CD4-positive, alpha-beta T cell (primary cell): Measurements from ENCODE around the gene SAMD5. TPM values are rescaled to one million over a fixed set of nuclear protein-coding genes. Genes with fewer than 3 reads are reported as not detected.

Source experiments
- ATAC-seq: fragments of 200-7000 bp; cut with Tn5 transposase; one replicate; pipeline ENCODE4 v1.10.0; 2022; ENCODE audit warnings: mild to moderate bottlenecking; ENCODE audit not compliant: poor library complexity
- CTCF ChIA-PET: fragments of 350-600 bp; sonication (Branson Sonifier 250); formaldehyde crosslinking; loops from one replicate; lab custom pipeline; 2021; ENCODE audit warnings: antibody characterized with exemption, inconsistent platforms; lab: Charles Lee
- POLR2A ChIA-PET: fragments of 350-600 bp; sonication (Branson Sonifier 250); formaldehyde crosslinking; loops from one replicate; lab custom pipeline; 2021; ENCODE audit warnings: antibody characterized with exemption, inconsistent platforms; lab: Charles Lee
- DNase-seq, 14 experiments: peaks; one replicate each; pipeline ENCODE4 v3.0.0-alpha.2; 2013 to 2020; ENCODE audit warnings: mixed read lengths in 2 of 14
- H3K27ac ChIP-seq, 2 donors: one replicate each; pipeline versions ENCODE4 v1.5.1 to v1.7.0; 2013; ENCODE audit warnings: low read length in 2 of 2, low read depth in 1 of 2, mild to moderate bottlenecking in 1 of 2
- H3K27me3 ChIP-seq, 2 experiments: 1 replicate in 1 of 2; 2 replicates in 1 of 2; pipeline versions ENCODE4 v1.6.1 to v1.7.0; 2013; ENCODE audit warnings: low read length in 2 of 2, control low read depth in 1 of 2, mild to moderate bottlenecking in 1 of 2, moderate library complexity in 1 of 2; ENCODE audit not compliant: insufficient read depth in 2 of 2, control insufficient read depth in 1 of 2
- H3K36me3 ChIP-seq: one replicate; pipeline ENCODE4 v1.6.1; 2013; ENCODE audit warnings: low read length, control low read depth; ENCODE audit not compliant: insufficient read depth
- H3K4me1 ChIP-seq: one replicate; pipeline ENCODE4 v1.6.1; 2013; ENCODE audit warnings: low read length, control low read depth; ENCODE audit not compliant: insufficient read depth
- H3K4me3 ChIP-seq: one replicate; pipeline ENCODE4 v1.5.1; 2013; ENCODE audit warnings: mild to moderate bottlenecking, low read length, moderate library complexity
- H3K9me3 ChIP-seq, 2 experiments: 1 replicate in 1 of 2; 2 replicates in 1 of 2; pipeline versions ENCODE4 v1.6.1 to v1.7.0; 2013; ENCODE audit warnings: low read length in 2 of 2, mild to moderate bottlenecking in 2 of 2, control low read depth in 1 of 2, moderate library complexity in 1 of 2; ENCODE audit not compliant: control insufficient read depth in 1 of 2, insufficient read depth in 1 of 2
- H3K27ac Mint-ChIP-seq: one replicate; pipeline ENCODE4 v1.8.0; 2020; ENCODE audit warnings: mixed read lengths
- H3K27me3 Mint-ChIP-seq: one replicate; pipeline ENCODE4 v1.8.0; 2021; ENCODE audit warnings: mixed read lengths
- H3K36me3 Mint-ChIP-seq: one replicate; pipeline ENCODE4 v1.8.0; 2021; ENCODE audit warnings: low read depth, mixed read lengths
- H3K4me1 Mint-ChIP-seq: one replicate; pipeline ENCODE4 v1.8.0; 2021; ENCODE audit warnings: low read depth, mixed read lengths
- H3K4me3 Mint-ChIP-seq: one replicate; pipeline ENCODE4 v1.8.0; 2020; ENCODE audit warnings: mild to moderate bottlenecking, mixed read lengths
- H3K9me3 Mint-ChIP-seq: one replicate; pipeline ENCODE4 v1.8.0; 2020; ENCODE audit warnings: mixed read lengths
- intact Hi-C, 2 experiments: fragments of 100-400 bp; cut with DNase I in 1 of 2; cut with micrococcal nuclease in 1 of 2; formaldehyde crosslinking; loops; one replicate each; pipeline versions ENCODE4 v1.15.1 to v1.9.0; 2023 to 2025; cut with DNase I, micrococcal nuclease
- total RNA-seq, 174 experiments: library from RNA in 2 of 174; stranded (reverse) in 2 of 174; gene quantifications; one replicate each; pipeline ENCODE4 v1.2.3 and lab custom pipeline; 2021 to 2026
- TF ChIP-seq, protein P1 (sequence below): fragments of 200-600 bp; IDR thresholded peaks from one replicate; pipeline ENCODE4 v1.8.0; 2022; ENCODE audit warnings: antibody characterized with exemption, mild to moderate bottlenecking

Gene SAMD5
- total RNA-seq, 2 experiments from 2014 or later: not detected

DNA sequence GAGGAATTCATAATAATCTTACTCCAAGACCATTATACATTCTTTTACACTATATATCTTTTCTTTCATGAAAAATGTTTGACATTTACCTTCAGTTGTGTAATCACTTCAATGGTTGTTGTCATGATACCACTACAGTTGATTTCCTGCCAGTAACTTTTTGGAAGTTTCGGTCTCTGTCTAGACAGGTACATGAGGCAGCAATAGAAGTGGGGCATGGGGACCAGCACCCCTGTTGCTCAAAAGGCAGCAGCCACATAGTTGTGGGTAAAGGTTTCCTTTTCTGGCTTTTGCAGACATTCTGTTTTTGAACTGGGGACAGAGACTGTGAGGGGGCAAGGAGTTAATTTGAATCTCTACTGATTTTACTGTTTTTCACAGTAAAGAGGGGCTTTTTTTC, 14.1 kb downstream of the SAMD5 start:
- Histone ChIP-seq H3K4me1 (no peaks in the 10 kb centered on the region), H3K36me3 (no peaks in the 10 kb centered on the region), H3K4me3 (no peak overlapping the region), H3K9me3 (no peaks in the 10 kb centered on the region), H3K27me3 (peaks cover 0 to 3% of the 10 kb centered on the region in 2 experiments), H3K27ac (no peak overlapping the region)
- CTCF ChIA-PET: no interaction called here
- ATAC-seq: no peak
- DNase-seq: no peak
- no peaks in the 10 kb centered on the region for H3K9me3 Mint-ChIP-seq
- intact Hi-C loops: no loop called here
- no peaks in the 10 kb centered on the region for H3K4me1 Mint-ChIP-seq
- H3K27me3 Mint-ChIP-seq: peaks cover 33% of the 10 kb centered on the region
- POLR2A ChIA-PET: no interaction called here
- no peak overlapping the region for H3K4me3 Mint-ChIP-seq
- no peak overlapping the region for H3K27ac Mint-ChIP-seq
- TF ChIP-seq, protein P1, sequence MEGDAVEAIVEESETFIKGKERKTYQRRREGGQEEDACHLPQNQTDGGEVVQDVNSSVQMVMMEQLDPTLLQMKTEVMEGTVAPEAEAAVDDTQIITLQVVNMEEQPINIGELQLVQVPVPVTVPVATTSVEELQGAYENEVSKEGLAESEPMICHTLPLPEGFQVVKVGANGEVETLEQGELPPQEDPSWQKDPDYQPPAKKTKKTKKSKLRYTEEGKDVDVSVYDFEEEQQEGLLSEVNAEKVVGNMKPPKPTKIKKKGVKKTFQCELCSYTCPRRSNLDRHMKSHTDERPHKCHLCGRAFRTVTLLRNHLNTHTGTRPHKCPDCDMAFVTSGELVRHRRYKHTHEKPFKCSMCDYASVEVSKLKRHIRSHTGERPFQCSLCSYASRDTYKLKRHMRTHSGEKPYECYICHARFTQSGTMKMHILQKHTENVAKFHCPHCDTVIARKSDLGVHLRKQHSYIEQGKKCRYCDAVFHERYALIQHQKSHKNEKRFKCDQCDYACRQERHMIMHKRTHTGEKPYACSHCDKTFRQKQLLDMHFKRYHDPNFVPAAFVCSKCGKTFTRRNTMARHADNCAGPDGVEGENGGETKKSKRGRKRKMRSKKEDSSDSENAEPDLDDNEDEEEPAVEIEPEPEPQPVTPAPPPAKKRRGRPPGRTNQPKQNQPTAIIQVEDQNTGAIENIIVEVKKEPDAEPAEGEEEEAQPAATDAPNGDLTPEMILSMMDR: no peak
- H3K36me3 Mint-ChIP-seq: no peaks in the 10 kb centered on the region

DNA sequence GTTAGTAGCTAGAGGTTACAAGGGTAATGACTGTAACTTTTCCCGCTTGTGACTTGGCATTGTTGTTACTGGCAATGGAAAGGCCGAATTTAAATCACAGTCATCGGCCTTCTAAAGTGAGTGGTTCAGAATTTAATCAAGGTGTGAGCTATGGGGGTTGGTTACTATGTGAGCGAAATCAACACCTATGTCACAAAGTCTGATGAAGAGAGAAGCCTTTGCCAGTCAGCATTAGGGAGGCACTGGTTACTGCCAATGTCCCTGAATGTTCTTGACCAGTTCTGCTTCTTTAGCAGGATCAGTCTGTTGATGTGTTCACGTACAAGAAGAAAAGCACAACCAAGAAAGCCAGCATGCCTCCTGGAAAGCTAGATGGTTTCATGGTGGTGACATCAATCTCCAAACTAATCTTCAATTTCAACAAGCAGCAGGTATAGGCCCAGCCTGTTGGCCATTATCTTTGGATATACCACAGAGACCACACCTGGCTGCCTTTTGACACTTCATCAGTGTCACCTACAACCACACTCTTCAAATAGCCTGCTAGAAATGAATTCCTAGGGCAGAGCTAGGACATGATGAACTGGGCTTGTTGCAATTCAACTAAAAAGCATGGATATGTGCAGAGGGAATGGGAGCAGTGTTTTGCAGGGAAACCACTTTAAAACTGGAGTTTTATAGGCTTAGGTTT, 17.2 kb downstream of the SAMD5 start:
- no peak overlapping the region for H3K27ac Mint-ChIP-seq
- ChIA-PET CTCF (no interaction called here), POLR2A (no interaction called here)
- H3K9me3 ChIP-seq: no peaks in the 10 kb centered on the region
- intact Hi-C loops: no loop called here
- TF ChIP-seq, protein P1: no peak
- H3K27me3 ChIP-seq: peaks cover 0 to 3% of the 10 kb centered on the region in 2 experiments
- ATAC-seq (no peak), DNase-seq (no peak)
- no peak overlapping the region for H3K4me3 ChIP-seq
- peaks cover 43% of the 10 kb centered on the region for H3K27me3 Mint-ChIP-seq
- H3K36me3 ChIP-seq: no peaks in the 10 kb centered on the region
- H3K4me3 Mint-ChIP-seq: no peak overlapping the region
- no peak overlapping the region for H3K27ac ChIP-seq
- H3K9me3 Mint-ChIP-seq: no peaks in the 10 kb centered on the region
- H3K4me1 Mint-ChIP-seq: peaks cover 8% of the 10 kb centered on the region
- H3K4me1 ChIP-seq: peaks cover 5% of the 10 kb centered on the region
- H3K36me3 Mint-ChIP-seq: no peaks in the 10 kb centered on the region

DNA sequence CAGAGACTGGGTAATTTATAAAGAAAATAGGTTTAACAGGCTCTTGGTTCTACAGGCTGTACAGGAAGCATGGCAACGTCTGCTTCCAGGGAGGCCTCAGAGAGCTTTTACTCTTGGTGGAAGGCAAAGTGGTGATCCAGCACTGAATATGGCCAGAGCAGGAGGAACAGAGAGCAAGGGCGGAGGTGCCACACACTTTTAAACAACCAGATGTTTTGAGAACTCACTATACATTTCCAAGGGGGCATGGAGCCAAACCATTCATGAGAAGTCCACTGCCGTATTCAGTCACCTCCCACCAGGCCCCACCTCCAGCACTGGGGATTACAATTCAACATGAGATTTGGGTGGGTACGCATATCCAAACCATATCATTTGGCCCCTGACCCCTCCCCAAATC, 18.7 kb downstream of the SAMD5 start:
- no peak overlapping the region for H3K4me3 Mint-ChIP-seq
- intact Hi-C loops: no loop called here
- no peaks in the 10 kb centered on the region for H3K9me3 Mint-ChIP-seq
- peaks cover 48% of the 10 kb centered on the region for H3K27me3 Mint-ChIP-seq
- no peak overlapping the region for H3K27ac Mint-ChIP-seq
- Histone ChIP-seq H3K4me3 (no peak overlapping the region), H3K9me3 (no peaks in the 10 kb centered on the region), H3K27ac (no peak overlapping the region), H3K27me3 (peaks cover 0 to 3% of the 10 kb centered on the region in 2 experiments), H3K4me1 (peaks cover 5% of the 10 kb centered on the region), H3K36me3 (no peaks in the 10 kb centered on the region)
- POLR2A ChIA-PET: no interaction called here
- no peaks in the 10 kb centered on the region for H3K36me3 Mint-ChIP-seq
- peaks cover 11% of the 10 kb centered on the region for H3K4me1 Mint-ChIP-seq
- no peak for ATAC-seq
- DNase-seq: no peak
- TF ChIP-seq, protein P1: no peak
- CTCF ChIA-PET: no interaction called here
